ENCODE data around the gene AFF1. TPM values are rescaled to one million over a fixed set of nuclear protein-coding genes. Genes with fewer than 3 reads are reported as not detected.

The AFF1 gene
- total RNA-seq, 2 experiments from 2014 or later: 68.8 to 72.0 TPM

DNA sequence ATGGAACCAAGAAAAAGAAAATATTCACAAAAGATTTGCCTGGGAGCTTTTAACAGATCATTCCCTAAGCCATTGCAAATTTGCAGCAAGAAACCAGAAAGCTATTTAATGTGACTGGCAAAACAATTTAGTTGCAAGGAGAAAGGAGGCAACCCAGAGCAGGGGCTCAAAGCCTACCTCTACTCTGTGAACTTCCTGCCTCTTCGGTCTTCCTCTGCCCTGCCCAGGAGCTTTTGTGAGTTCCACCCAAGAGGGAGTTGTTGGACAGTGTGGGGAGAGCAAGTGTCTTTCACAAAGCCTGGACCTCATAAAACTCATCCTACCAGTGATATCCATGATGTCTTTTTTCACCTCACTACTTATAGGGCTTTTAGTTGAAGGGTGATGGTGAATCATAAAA lies 107.4 kb downstream of the AFF1 start:
- ChIA-PET POLR2A (interaction anchor here (1.6 kb wide), 1 partner anchor 36 kb away, joined by 4 read pairs; no protein-coding TSS in a partner anchor), CTCF (interaction anchor here (1.5 kb wide), 1 partner anchor 120 kb away, joined by 5 read pairs; no protein-coding TSS in a partner anchor)
- Mint-ChIP-seq H3K27me3 (no peaks in the 10 kb centered on the region), H3K4me3 (no peak overlapping the region), H3K9me3 (no peaks in the 10 kb centered on the region), H3K4me1 (peaks cover 16% of the 10 kb centered on the region), H3K36me3 (ENCODE audit: low read depth) (peaks cover 10% of the 10 kb centered on the region), H3K27ac (no peak overlapping the region)
- DNase-seq: no peak

DNA sequence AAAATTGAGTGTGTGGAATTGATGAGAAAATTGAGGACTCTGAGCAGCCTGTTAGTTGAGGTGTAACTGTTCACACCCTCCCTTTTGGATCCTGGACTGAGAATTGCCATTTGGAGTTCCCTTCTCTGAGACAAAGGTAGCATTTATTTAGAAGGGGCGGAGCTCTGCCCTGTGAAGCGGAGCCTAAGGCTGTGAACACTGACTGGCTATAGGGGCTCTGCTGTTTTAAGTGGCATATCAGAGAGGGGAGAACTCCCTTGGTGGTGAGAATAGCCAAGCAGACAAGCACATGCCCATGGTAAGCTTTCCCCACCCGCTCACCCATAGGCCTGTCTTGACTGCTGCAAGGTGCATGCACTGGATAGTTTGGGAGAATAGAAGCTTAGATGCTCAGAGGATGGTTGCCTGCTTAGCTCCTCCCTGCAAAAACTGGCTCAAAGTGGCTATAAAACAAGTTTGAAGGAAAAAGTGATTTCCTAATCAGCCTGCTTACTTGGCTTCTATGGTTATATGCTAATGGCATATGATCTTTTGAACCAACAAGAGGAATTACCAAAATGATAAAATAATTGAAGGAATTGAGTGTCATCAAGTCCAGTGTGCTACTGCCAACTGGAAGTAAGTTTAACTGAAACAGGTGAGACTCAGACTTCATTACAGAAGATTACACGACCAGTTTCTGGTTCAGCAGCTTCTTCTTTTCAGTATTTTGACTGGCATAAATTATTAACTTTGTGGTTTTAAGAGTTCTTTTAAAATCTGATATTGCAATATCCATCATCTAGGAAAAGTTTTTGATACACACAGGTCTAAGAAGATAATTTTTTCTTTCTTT lies 108.4 kb downstream of the AFF1 start:
- ChIA-PET POLR2A (no interaction called here), CTCF (interaction anchor here (1.0 to 1.5 kb wide), 2 partner anchors 10 to 121 kb away, joined by 3 to 4 read pairs; no protein-coding TSS in a partner anchor)
- H3K27me3 Mint-ChIP-seq: no peaks in the 10 kb centered on the region
- H3K27ac Mint-ChIP-seq: no peak overlapping the region
- no peaks in the 10 kb centered on the region for H3K9me3 Mint-ChIP-seq
- peaks cover 17% of the 10 kb centered on the region for H3K36me3 Mint-ChIP-seq (ENCODE audit: low read depth)
- H3K4me3 Mint-ChIP-seq: no peak overlapping the region
- H3K4me1 Mint-ChIP-seq: peaks cover 13% of the 10 kb centered on the region
- no peak for DNase-seq

DNA sequence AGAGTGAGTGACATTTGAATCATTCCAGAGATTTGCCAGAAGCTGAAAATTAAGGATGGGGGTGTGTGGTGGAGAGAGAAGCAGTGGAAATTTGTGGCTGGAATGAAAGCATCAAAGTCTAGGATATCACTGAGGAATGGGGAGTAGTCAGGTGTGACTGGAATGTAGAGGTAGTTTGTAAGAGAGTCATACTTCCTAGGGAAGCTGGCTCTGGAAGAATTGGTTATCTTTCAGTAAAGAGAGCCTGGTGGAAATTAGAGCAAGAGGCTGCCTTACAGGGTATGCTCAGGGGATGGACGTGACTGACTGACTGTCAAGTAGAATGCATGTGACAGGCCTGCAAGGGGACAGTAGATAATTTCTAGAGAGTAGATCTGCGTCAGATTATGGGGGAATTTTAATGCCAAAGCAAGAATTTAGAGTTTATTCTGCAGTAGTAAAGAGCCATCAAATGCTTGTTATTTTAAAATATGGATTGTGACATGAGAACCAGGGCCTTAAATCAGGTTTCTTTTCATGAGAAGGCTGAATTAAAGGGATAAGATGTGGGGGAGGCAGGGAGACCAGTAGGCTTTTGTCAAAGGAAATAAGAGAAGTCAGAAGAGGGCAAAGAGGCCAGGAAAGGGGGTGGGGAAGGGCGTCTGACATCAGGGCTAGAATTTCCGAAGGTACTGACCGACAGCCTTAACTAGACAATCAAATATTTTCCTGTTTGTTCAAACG lies 109.9 kb downstream of the AFF1 start:
- POLR2A ChIA-PET: interaction anchor here (1.2 kb wide), 1 partner anchor 23 kb away, joined by 3 read pairs; no protein-coding TSS in a partner anchor
- no peaks in the 10 kb centered on the region for H3K9me3 Mint-ChIP-seq
- H3K36me3 Mint-ChIP-seq (ENCODE audit: low read depth): peaks cover 27% of the 10 kb centered on the region
- H3K4me3 Mint-ChIP-seq: no peak overlapping the region
- H3K27ac Mint-ChIP-seq: no peak overlapping the region
- H3K27me3 Mint-ChIP-seq: no peaks in the 10 kb centered on the region
- H3K4me1 Mint-ChIP-seq: peaks cover 17% of the 10 kb centered on the region
- CTCF ChIA-PET: no interaction called here
- no peak for DNase-seq

- no peak overlapping the region for H3K27ac Mint-ChIP-seq
- no peaks in the 10 kb centered on the region for H3K27me3 Mint-ChIP-seq
- no peaks in the 10 kb centered on the region for H3K9me3 Mint-ChIP-seq
- peaks cover 30% of the 10 kb centered on the region for H3K36me3 Mint-ChIP-seq (ENCODE audit: low read depth)
- ChIA-PET CTCF (no interaction called here), POLR2A (no interaction called here)
- H3K4me1 Mint-ChIP-seq: peaks cover 20% of the 10 kb centered on the region
- H3K4me3 Mint-ChIP-seq: no peak overlapping the region
- no peak for DNase-seq
Measured at GRCh38 chr4:87045234-87045558, 110.4 kb downstream of the AFF1 start.

- no peak overlapping the region for H3K27ac Mint-ChIP-seq
- ChIA-PET CTCF (interaction anchor here (0.6 kb wide), 1 partner anchor 26 kb away, joined by 3 read pairs; no protein-coding TSS in a partner anchor), POLR2A (no interaction called here)
Measured at GRCh38 chr4:87045659-87046058, 110.8 kb downstream of the AFF1 start.

GRCh38 chr4:87046121-87046551 lies 111.3 kb downstream of the AFF1 start:
- H3K36me3 Mint-ChIP-seq (ENCODE audit: low read depth): peaks cover 39% of the 10 kb centered on the region
- peaks cover 28% of the 10 kb centered on the region for H3K4me1 Mint-ChIP-seq
- no peak overlapping the region for H3K27ac Mint-ChIP-seq
- no peaks in the 10 kb centered on the region for H3K9me3 Mint-ChIP-seq
- DNase-seq: no peak
- CTCF ChIA-PET: interaction anchor here (0.6 kb wide), 1 partner anchor 25 kb away, joined by 3 read pairs; no protein-coding TSS in a partner anchor
- no peak overlapping the region for H3K4me3 Mint-ChIP-seq
- H3K27me3 Mint-ChIP-seq: no peaks in the 10 kb centered on the region
- POLR2A ChIA-PET: interaction anchor here (1.1 kb wide), 1 partner anchor 28 kb away, joined by 3 read pairs; no protein-coding TSS in a partner anchor

More at GRCh38 chr4:87045659-87046058, 110.8 kb downstream of the AFF1 start:
- H3K9me3 Mint-ChIP-seq: no peaks in the 10 kb centered on the region
- no peaks in the 10 kb centered on the region for H3K27me3 Mint-ChIP-seq
- no peak overlapping the region for H3K4me3 Mint-ChIP-seq
- no peak for DNase-seq
- H3K36me3 Mint-ChIP-seq (ENCODE audit: low read depth): peaks cover 35% of the 10 kb centered on the region
- peaks cover 25% of the 10 kb centered on the region for H3K4me1 Mint-ChIP-seq

- peaks cover 23% of the 10 kb centered on the region for H3K4me1 Mint-ChIP-seq
Measured at GRCh38 chr4:87047281-87047798, 112.5 kb downstream of the AFF1 start.

DNA sequence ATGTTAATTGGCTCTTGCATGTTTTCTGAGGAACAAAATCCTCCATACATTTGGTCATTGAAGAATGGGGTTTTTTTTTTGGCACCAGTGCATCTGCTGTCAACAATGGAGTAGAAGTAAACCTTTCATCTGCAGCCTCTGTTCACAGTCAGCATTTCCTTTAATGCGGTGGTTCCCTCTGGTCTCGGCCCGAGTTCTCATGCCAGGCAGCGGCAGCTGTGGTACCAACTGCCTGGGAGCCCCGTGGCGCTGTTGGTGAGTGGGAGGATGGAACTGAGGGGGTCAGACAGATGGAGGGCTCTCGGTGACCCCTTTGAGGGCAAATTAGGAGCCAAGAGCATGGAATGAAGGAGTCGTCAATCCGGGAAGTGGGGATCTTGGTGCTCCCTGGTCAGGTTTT lies 114.7 kb downstream of the AFF1 start:
- ChIA-PET POLR2A (no interaction called here), CTCF (interaction anchor here (0.6 kb wide), 1 partner anchor 1209 kb away, joined by 3 read pairs; no protein-coding TSS in a partner anchor)
- H3K27ac Mint-ChIP-seq: no peak overlapping the region
- H3K4me1 Mint-ChIP-seq: peaks cover 36% of the 10 kb centered on the region
- H3K4me3 Mint-ChIP-seq: no peak overlapping the region
- no peaks in the 10 kb centered on the region for H3K9me3 Mint-ChIP-seq
- no peak for DNase-seq
- H3K27me3 Mint-ChIP-seq: no peaks in the 10 kb centered on the region
- peaks cover 64% of the 10 kb centered on the region for H3K36me3 Mint-ChIP-seq (ENCODE audit: low read depth)

More at GRCh38 chr4:87047281-87047798, 112.5 kb downstream of the AFF1 start:
- H3K4me3 Mint-ChIP-seq: no peak overlapping the region
- DNase-seq: no peak
- H3K9me3 Mint-ChIP-seq: no peaks in the 10 kb centered on the region
- H3K27ac Mint-ChIP-seq: no peak overlapping the region
- no peaks in the 10 kb centered on the region for H3K27me3 Mint-ChIP-seq
- CTCF ChIA-PET: no interaction called here
- POLR2A ChIA-PET: interaction anchor here (1.1 kb wide), 1 partner anchor 27 kb away, joined by 3 read pairs; no protein-coding TSS in a partner anchor
- H3K36me3 Mint-ChIP-seq (ENCODE audit: low read depth): peaks cover 49% of the 10 kb centered on the region

GRCh38 chr4:87050596-87050995 lies 115.8 kb downstream of the AFF1 start:
- peak overlapping the region; percentile 57 for H3K27ac Mint-ChIP-seq
- no peak overlapping the region for H3K4me3 Mint-ChIP-seq
- CTCF ChIA-PET: no interaction called here
- DNase-seq: no peak
- H3K4me1 Mint-ChIP-seq: peaks cover 42% of the 10 kb centered on the region
- peaks cover 67% of the 10 kb centered on the region for H3K36me3 Mint-ChIP-seq (ENCODE audit: low read depth)
- H3K27me3 Mint-ChIP-seq: no peaks in the 10 kb centered on the region
- POLR2A ChIA-PET: no interaction called here
- no peaks in the 10 kb centered on the region for H3K9me3 Mint-ChIP-seq

DNA sequence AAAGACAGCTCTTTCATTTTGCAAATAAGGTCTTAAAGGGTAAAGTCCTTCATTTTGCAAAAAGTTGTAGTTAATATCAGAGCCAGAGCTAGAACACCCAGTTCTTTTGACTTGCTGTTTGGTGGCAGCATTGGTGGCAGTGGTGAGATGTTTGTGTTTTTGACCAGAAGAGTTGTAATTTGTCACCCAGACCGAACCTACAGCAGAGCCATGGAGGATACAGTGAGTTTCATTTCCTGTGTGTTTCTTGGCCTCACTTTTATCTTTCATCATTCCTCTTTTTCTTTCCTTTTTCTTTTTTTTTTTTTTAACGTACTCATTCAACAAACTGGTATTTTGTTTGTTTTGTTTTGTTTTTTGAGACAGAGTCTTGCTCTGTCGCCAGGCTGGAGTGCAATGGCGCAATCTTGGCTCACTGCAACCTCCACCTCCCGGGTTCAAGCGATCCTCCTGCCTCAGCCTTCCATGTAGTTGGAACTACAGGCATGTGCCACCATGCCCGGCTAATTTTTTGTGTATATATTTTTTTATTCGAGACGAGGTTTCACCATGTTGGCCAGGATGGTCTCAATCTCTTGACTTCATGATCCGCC lies 116.4 kb downstream of the AFF1 start:
- Mint-ChIP-seq H3K4me3 (no peak overlapping the region), H3K27me3 (no peaks in the 10 kb centered on the region), H3K27ac (peak overlapping the region; percentile 57), H3K4me1 (peaks cover 42% of the 10 kb centered on the region), H3K9me3 (no peaks in the 10 kb centered on the region), H3K36me3 (ENCODE audit: low read depth) (peaks cover 72% of the 10 kb centered on the region)
- ChIA-PET POLR2A (interaction anchor here (1.1 to 1.2 kb wide), 2 partner anchors 43 to 116 kb away, joined by 3 read pairs; no protein-coding TSS in a partner anchor), CTCF (no interaction called here)
- no peak for DNase-seq

DNA sequence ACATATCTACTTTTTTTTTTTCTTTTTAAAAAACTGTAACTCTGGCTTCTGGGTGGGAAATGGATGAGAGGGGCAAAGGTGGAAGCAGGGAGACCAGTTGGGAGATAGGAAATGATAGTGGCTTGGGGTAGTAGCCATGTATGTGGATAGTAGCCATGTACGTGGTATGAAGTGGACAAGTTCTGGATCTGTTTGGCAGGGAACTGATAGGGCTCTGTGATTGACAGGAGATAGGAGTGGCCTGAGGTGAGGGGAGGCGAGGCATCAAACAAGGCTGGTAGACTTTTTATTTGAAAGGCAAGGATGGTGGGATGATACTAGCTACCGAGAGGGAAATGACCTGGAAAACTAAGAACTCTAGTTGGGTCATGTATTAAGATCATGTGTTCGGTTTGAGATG lies 117.8 kb downstream of the AFF1 start:
- H3K27ac Mint-ChIP-seq: no peak overlapping the region
- DNase-seq: no peak

GRCh38 chr4:87053176-87053658 lies 118.4 kb downstream of the AFF1 start:
- no peak for DNase-seq
- H3K9me3 Mint-ChIP-seq: no peaks in the 10 kb centered on the region
- ChIA-PET CTCF (interaction anchor here (1.1 kb wide), 1 partner anchor 10 kb away, joined by 4 read pairs; no protein-coding TSS in a partner anchor), POLR2A (interaction anchor here (1.4 kb wide), 1 partner anchor 12 kb away, joined by 4 read pairs; no protein-coding TSS in a partner anchor)
- H3K4me1 Mint-ChIP-seq: peaks cover 55% of the 10 kb centered on the region
- H3K36me3 Mint-ChIP-seq (ENCODE audit: low read depth): peaks cover 54% of the 10 kb centered on the region
- no peak overlapping the region for H3K27ac Mint-ChIP-seq
- no peaks in the 10 kb centered on the region for H3K27me3 Mint-ChIP-seq
- H3K4me3 Mint-ChIP-seq: no peak overlapping the region

More for the DNA sequence above, 117.8 kb downstream of the AFF1 start:
- CTCF ChIA-PET: interaction anchor here (1.0 to 1.1 kb wide), 2 partner anchors 9 to 12 kb away, joined by 3 to 4 read pairs; no protein-coding TSS in a partner anchor
- POLR2A ChIA-PET: interaction anchor here (1.2 kb wide), 1 partner anchor 117 kb away, joined by 3 read pairs; no protein-coding TSS in a partner anchor
- no peaks in the 10 kb centered on the region for H3K9me3 Mint-ChIP-seq
- peaks cover 58% of the 10 kb centered on the region for H3K36me3 Mint-ChIP-seq (ENCODE audit: low read depth)
- peaks cover 49% of the 10 kb centered on the region for H3K4me1 Mint-ChIP-seq
- H3K4me3 Mint-ChIP-seq: no peak overlapping the region
- no peaks in the 10 kb centered on the region for H3K27me3 Mint-ChIP-seq

Measured in activated CD4-positive, alpha-beta memory T cell treated with anti-CD3 and anti-CD28 coated beads, Interleukin-2, amount 10 ng/mL, durations not matched to agents 7 days and 5 days (primary cell).